Esophagus squamous epithelium (tissue), 4 donors: ENCODE results near the gene OTUB1.

ENCODE experiments used
- CTCF ChIP-seq, 6 experiments: fragments of 450-650 bp in 4 of 6; fragments of 200-600 bp in 2 of 6; sonication (generic) in 2 of 6; IDR thresholded peaks; one replicate each; pipeline ENCODE4 v1.5.1; 2016 to 2019; ENCODE audit warnings: antibody characterized with exemption in 6 of 6, mild to moderate bottlenecking in 4 of 6, moderate library complexity in 4 of 6
- POLR2A ChIP-seq, 4 donors: fragments of 450-650 bp; IDR thresholded peaks; one replicate each; pipeline ENCODE4 v1.6.1; 2017; ENCODE audit warnings: antibody characterized with exemption in 4 of 4, mild to moderate bottlenecking in 4 of 4, moderate library complexity in 3 of 4

GRCh38 chr11:64007160-64007628, 21.0 kb downstream of the OTUB1 start:
- TF ChIP-seq CTCF (IDR thresholded peaks at IDR 0.05) (no peak), POLR2A (IDR thresholded peaks at IDR 0.05) (no peak)
